Measurements from ENCODE around the gene LARP4. TPM values are rescaled to one million over a fixed set of nuclear protein-coding genes. Genes with fewer than 3 reads are reported as not detected.

LARP4 gene
- total and polyA plus RNA-seq, 2 experiments from 2014 or later = 17.4 to 30.9 TPM

DNA sequence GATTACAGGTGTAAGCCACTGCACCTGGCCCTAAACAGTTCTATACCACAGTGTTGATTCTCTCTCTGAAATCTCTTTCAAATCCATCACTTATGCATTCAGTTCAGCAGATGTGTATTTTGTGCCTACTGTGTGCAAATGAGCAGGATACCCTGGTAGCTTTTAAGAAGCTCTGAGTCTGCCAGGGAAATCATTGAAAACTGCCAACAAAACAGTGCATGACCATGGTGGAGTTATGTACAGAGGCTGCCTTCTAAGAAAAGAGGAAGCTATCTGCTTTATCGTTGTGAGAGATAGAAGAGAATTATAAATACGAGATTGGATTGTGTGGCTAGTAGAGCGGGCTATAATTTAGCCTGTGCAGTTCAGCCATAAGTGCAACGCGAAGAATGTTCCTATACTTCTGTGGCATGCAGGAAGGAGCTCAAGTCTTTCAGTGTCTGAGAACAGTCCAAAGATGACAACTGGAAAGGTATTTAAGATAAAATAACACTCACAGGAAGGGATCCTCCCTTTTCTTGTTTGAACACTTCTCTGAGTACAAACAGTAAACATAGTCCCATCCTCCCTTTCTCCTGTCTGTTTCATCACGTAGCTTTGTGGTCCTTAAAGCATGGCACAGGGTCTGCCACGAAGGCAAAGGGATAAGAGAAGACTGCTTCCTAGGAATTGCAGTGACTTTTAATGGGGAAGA, 108.4 kb downstream of the LARP4 start:
- in situ Hi-C loops (cut with MboI) = loop anchor here (10.0 kb wide), 1 partner anchor 126 kb away; no protein-coding TSS in a partner anchor
- H3K79me2 ChIP-seq (ENCODE audit: insufficient read depth) = peaks cover 90% of the 10 kb centered on the region

DNA sequence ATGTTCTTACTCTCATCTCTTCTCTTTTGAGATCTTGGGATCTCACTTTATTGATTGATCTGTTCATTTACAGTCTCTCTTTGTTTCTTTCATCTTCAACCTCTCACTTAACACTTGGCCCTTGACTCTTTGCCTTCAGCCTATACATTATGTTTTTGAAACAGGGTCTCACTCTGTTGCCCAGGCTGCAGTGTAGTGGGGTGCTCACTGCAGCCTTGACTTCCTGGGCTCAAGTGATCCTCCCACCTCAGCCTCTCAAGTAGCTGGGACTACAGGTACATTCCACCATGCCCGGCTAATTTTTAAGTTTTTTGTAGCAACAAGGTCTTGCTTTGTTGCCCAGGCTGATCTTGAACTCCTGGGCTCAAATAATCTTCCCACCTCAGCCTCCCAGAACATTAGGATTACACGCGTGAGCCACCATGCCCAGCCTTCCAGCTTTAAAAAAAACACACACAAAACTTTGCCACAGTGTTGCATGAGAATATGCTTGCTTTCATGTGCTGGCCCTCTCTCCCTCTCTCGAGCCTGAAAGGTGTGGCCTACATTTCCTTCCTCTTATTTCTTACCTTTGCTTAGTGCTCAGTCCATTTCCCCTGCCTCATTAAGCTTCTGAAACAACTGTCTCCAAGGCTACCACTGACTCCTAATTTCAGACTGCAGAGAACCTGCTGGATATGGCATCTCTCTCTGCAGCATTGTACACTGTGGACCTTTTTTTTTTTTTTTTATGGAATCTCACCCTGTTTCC, 114.0 kb downstream of the LARP4 start:
- in situ Hi-C loops (cut with MboI) = no loop called here
- no peak overlapping the region for H3K27ac ChIP-seq
- H4K20me1 ChIP-seq (ENCODE audit: insufficient read depth) = no peaks in the 10 kb centered on the region
- no peak overlapping the region for H3K4me3 ChIP-seq
- no peaks in the 10 kb centered on the region for H3K9me2 ChIP-seq (ENCODE audit: insufficient read depth)
- H3K9me3 ChIP-seq (ENCODE audit: low read depth) = no peaks in the 10 kb centered on the region
- no peak for DNase-seq
- H3K79me2 ChIP-seq (ENCODE audit: insufficient read depth) = peaks cover 100% of the 10 kb centered on the region
- TF ChIP-seq EZH2phosphoT487 (IDR thresholded peaks at IDR 0.05; ENCODE audit: insufficient read depth, low read depth) (no peak), EZH2 (IDR thresholded peaks at IDR 0.05; ENCODE audit: insufficient read depth, poor library complexity, severe bottlenecking) (no peak)
- no peak overlapping the region for H3K4me2 ChIP-seq (ENCODE audit: unreplicated experiment)
- H3K27me3 ChIP-seq (replicated peaks; ENCODE audit: insufficient read depth) = no peaks in the 10 kb centered on the region
- WGBS, 2 experiments (ENCODE audit: low coverage in 1 of 2, low lambda C conversion rate in 2 of 2, missing lambda C conversion rate in 2 of 2) = 96 to 97% methylated on average over 4 of the region's 4 CpGs
- no peaks in the 10 kb centered on the region for H3K36me3 ChIP-seq (ENCODE audit: low read depth)
- H3K9ac ChIP-seq = no peak overlapping the region
- peaks cover 6% of the 10 kb centered on the region; the same call in 1 of the 2 replicates for H3F3A ChIP-seq (ENCODE audit: insufficient read depth)
- no peak overlapping the region for H2AFZ ChIP-seq
- peaks cover 9% of the 10 kb centered on the region for H3K4me1 ChIP-seq (ENCODE audit: insufficient read depth)

More for the DNA sequence above, 108.4 kb downstream of the LARP4 start:
- 97% methylated on average over 7 of the region's 7 CpGs for WGBS, 2 experiments (ENCODE audit: low coverage in 1 of 2, low lambda C conversion rate in 2 of 2, missing lambda C conversion rate in 2 of 2)
- Histone ChIP-seq H3K4me2 (ENCODE audit: unreplicated experiment) (no peak overlapping the region), H3K4me1 (ENCODE audit: insufficient read depth) (peaks cover 23% of the 10 kb centered on the region), H3K27ac (no peak overlapping the region), H3K27me3 (replicated peaks; ENCODE audit: insufficient read depth) (no peaks in the 10 kb centered on the region), H3K9ac (no peak overlapping the region), H3K9me2 (ENCODE audit: insufficient read depth) (no peaks in the 10 kb centered on the region), H4K20me1 (ENCODE audit: insufficient read depth) (no peaks in the 10 kb centered on the region), H2AFZ (no peak overlapping the region), H3K36me3 (ENCODE audit: low read depth) (no peaks in the 10 kb centered on the region), H3K9me3 (ENCODE audit: low read depth) (no peaks in the 10 kb centered on the region), H3F3A (ENCODE audit: insufficient read depth) (no peaks in the 10 kb centered on the region), H3K4me3 (no peak overlapping the region)
- TF ChIP-seq EZH2phosphoT487 (IDR thresholded peaks at IDR 0.05; ENCODE audit: insufficient read depth, low read depth) = no peak
- TF ChIP-seq EZH2 (IDR thresholded peaks at IDR 0.05; ENCODE audit: insufficient read depth, poor library complexity, severe bottlenecking) = no peak
- DNase-seq = no peak

GRCh38 chr12:50515587-50515986, 114.9 kb downstream of the LARP4 start:
- Histone ChIP-seq H3K79me2 (ENCODE audit: insufficient read depth) (peaks cover 100% of the 10 kb centered on the region), H3K9me2 (ENCODE audit: insufficient read depth) (no peaks in the 10 kb centered on the region), H3F3A (ENCODE audit: insufficient read depth) (peaks cover 6% of the 10 kb centered on the region; the same call in 1 of the 2 replicates), H4K20me1 (ENCODE audit: insufficient read depth) (no peaks in the 10 kb centered on the region), H3K27me3 (replicated peaks; ENCODE audit: insufficient read depth) (no peaks in the 10 kb centered on the region), H3K4me2 (ENCODE audit: unreplicated experiment) (no peak overlapping the region), H3K9ac (no peak overlapping the region), H3K9me3 (ENCODE audit: low read depth) (no peaks in the 10 kb centered on the region), H3K36me3 (ENCODE audit: low read depth) (no peaks in the 10 kb centered on the region), H3K4me1 (ENCODE audit: insufficient read depth) (peaks cover 9% of the 10 kb centered on the region), H3K4me3 (no peak overlapping the region), H3K27ac (no peak overlapping the region), H2AFZ (no peak overlapping the region)
- 100% methylated on average over 2 of the region's 2 CpGs for WGBS, 2 experiments (ENCODE audit: low coverage in 1 of 2, low lambda C conversion rate in 2 of 2, missing lambda C conversion rate in 2 of 2)
- no peak for TF ChIP-seq EZH2phosphoT487 (IDR thresholded peaks at IDR 0.05; ENCODE audit: insufficient read depth, low read depth)
- no peak for TF ChIP-seq EZH2 (IDR thresholded peaks at IDR 0.05; ENCODE audit: insufficient read depth, poor library complexity, severe bottlenecking)
- no peak for DNase-seq
- in situ Hi-C loops (cut with MboI) = no loop called here

DNA sequence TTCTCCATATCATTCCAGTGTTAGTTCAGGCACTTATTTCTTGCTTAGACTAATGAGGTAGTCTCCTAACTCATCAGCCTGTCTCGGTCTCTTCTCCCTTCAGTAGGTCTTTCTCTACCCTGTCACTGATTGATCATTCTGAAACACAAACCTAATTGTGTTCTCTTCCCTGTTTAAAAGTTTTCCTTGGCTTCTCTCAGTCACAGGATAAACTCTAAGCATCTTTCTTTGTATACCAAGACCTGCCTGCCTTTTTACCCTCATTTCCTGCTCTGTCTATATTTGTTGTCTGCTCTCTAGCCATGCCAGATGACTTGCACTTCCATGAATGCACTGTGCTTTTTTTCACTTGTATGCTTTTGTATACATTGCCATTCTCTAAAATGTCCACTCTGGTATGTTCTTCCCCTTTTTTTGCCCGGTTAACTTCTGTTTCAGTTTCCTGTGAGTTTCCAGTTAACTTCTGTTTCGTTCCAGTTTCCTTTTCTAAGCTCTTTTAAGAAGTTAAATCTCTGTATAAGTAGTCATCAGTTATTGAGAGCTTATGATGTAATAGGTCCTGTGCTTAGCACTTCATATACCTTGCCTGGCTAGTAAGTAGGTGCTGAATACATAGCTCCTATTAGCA, 116.8 kb downstream of the LARP4 start:
- no peaks in the 10 kb centered on the region for H3K9me2 ChIP-seq (ENCODE audit: insufficient read depth)
- peak overlapping the region; percentile 49 for H3K4me3 ChIP-seq
- peaks cover 9% of the 10 kb centered on the region for H3K4me1 ChIP-seq (ENCODE audit: insufficient read depth)
- peak; percentile 65 for DNase-seq
- peak overlapping the region; percentile 36 for H2AFZ ChIP-seq
- no peaks in the 10 kb centered on the region for H4K20me1 ChIP-seq (ENCODE audit: insufficient read depth)
- no peaks in the 10 kb centered on the region for H3K9me3 ChIP-seq (ENCODE audit: low read depth)
- no peaks in the 10 kb centered on the region for H3K27me3 ChIP-seq (replicated peaks; ENCODE audit: insufficient read depth)
- H3K79me2 ChIP-seq (ENCODE audit: insufficient read depth) = peaks cover 99% of the 10 kb centered on the region
- H3K27ac ChIP-seq = peak overlapping the region; percentile 49
- H3K36me3 ChIP-seq (ENCODE audit: low read depth) = no peaks in the 10 kb centered on the region
- in situ Hi-C loops (cut with MboI) = no loop called here
- H3F3A ChIP-seq (ENCODE audit: insufficient read depth) = peaks cover 6% of the 10 kb centered on the region; the same call in 1 of the 2 replicates
- H3K4me2 ChIP-seq (ENCODE audit: unreplicated experiment) = peak overlapping the region; percentile 39
- no peak for TF ChIP-seq EZH2 (IDR thresholded peaks at IDR 0.05; ENCODE audit: insufficient read depth, poor library complexity, severe bottlenecking)
- no peak for TF ChIP-seq EZH2phosphoT487 (IDR thresholded peaks at IDR 0.05; ENCODE audit: insufficient read depth, low read depth)
- peak overlapping the region; percentile 37 for H3K9ac ChIP-seq
- 46 to 56% methylated on average over 3 of the region's 3 CpGs for WGBS, 2 experiments (ENCODE audit: low coverage in 1 of 2, low lambda C conversion rate in 2 of 2, missing lambda C conversion rate in 2 of 2)

All from GM23248 (cell line).